ENCODE results near the gene SMOC2. TPM values are rescaled to one million over a fixed set of nuclear protein-coding genes. Genes with fewer than 3 reads are reported as not detected.

Gene SMOC2
- total RNA-seq, 4 donors from 2014 or later = 45.8 to 382 (median 160) TPM

DNA sequence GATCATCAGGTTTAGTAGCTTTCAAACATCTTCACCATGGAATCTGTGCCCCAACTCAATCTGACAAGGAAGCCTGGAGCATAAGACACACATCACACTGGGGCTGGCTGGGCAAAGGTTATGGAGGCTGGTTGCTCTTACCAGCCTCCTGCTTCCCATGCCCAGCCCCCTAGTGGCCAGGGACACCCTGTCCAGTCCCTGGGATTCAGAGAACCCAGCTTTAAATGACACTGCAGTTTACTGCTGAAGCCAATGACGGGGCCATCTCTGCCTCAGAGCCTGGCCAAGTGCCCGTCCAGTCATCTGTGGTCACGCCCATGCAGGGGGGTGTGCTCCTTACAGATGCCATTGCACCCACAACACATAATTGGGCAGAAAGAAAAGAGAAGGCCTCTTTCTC is 272.9 kb downstream of the SMOC2 start:
- no peaks in the 10 kb centered on the region for H3K9me3 ChIP-seq
- no peak overlapping the region for H3K4me3 ChIP-seq
- no peaks in the 10 kb centered on the region for H3K36me3 ChIP-seq
- H3K27me3 ChIP-seq = no peaks in the 10 kb centered on the region
- H3K27ac ChIP-seq = no peak overlapping the region
- peaks cover 0 to 9% (median 0%) of the 10 kb centered on the region in 3 donors for H3K4me1 ChIP-seq
- WGBS, 2 donors (ENCODE audit: low coverage in 1 of 2) = 90 to 100% methylated on average over 1 to 2 of the region's 3 CpGs
- no peak for ATAC-seq
- no peak for TF ChIP-seq POLR2A (IDR thresholded peaks at IDR 0.05)
- TF ChIP-seq, protein P1, sequence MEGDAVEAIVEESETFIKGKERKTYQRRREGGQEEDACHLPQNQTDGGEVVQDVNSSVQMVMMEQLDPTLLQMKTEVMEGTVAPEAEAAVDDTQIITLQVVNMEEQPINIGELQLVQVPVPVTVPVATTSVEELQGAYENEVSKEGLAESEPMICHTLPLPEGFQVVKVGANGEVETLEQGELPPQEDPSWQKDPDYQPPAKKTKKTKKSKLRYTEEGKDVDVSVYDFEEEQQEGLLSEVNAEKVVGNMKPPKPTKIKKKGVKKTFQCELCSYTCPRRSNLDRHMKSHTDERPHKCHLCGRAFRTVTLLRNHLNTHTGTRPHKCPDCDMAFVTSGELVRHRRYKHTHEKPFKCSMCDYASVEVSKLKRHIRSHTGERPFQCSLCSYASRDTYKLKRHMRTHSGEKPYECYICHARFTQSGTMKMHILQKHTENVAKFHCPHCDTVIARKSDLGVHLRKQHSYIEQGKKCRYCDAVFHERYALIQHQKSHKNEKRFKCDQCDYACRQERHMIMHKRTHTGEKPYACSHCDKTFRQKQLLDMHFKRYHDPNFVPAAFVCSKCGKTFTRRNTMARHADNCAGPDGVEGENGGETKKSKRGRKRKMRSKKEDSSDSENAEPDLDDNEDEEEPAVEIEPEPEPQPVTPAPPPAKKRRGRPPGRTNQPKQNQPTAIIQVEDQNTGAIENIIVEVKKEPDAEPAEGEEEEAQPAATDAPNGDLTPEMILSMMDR (IDR thresholded peaks at IDR 0.05) = peak in 1 of 4 experiments; percentile 23

DNA sequence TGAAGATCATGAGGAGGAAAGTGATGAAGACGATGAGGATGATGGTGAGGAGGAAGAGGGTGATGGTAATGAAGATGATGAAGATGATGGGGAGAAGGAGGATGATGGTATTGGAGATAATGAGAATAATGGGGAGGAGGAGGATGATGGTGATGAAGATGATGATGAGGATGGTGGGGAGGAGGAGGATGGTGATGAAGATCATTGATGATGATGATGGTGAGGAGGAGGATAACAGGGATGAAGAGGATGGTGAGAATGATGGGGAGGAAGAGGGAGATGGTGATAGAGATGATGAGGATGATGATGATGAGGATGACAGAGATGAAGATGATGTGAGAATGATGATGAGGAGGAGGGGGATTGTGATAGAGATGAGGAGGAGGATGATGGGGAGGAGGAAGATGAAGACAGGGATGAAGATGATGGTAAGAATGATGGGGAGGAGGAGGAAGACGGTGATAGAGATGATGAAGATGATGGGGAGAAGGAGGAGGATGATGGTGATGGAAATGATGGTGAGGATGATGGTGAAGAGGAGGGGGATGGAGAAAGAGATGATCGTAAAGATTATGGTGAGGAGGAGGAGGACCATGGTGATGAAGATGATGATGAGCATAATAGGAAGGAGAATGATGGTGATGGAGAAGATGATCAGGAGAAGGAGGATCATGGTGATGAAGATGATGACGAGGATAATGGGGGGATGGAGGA is 273.7 kb downstream of the SMOC2 start:
- Histone ChIP-seq H3K27me3 (no peaks in the 10 kb centered on the region), H3K4me1 (peaks cover 0 to 9% (median 0%) of the 10 kb centered on the region in 3 donors), H3K4me3 (no peak overlapping the region), H3K9me3 (no peaks in the 10 kb centered on the region), H3K27ac (no peak overlapping the region), H3K36me3 (no peaks in the 10 kb centered on the region)
- ATAC-seq = no peak
- WGBS, 2 donors (ENCODE audit: low coverage in 1 of 2) = 89 to 93% methylated on average over 4 of the region's 4 CpGs
- TF ChIP-seq EP300 (IDR thresholded peaks at IDR 0.05) (no peak), POLR2AphosphoS5 (IDR thresholded peaks at IDR 0.05) (no peak), POLR2A (IDR thresholded peaks at IDR 0.05) (no peak)
- TF ChIP-seq, protein P1 (IDR thresholded peaks at IDR 0.05) = no peak

DNA sequence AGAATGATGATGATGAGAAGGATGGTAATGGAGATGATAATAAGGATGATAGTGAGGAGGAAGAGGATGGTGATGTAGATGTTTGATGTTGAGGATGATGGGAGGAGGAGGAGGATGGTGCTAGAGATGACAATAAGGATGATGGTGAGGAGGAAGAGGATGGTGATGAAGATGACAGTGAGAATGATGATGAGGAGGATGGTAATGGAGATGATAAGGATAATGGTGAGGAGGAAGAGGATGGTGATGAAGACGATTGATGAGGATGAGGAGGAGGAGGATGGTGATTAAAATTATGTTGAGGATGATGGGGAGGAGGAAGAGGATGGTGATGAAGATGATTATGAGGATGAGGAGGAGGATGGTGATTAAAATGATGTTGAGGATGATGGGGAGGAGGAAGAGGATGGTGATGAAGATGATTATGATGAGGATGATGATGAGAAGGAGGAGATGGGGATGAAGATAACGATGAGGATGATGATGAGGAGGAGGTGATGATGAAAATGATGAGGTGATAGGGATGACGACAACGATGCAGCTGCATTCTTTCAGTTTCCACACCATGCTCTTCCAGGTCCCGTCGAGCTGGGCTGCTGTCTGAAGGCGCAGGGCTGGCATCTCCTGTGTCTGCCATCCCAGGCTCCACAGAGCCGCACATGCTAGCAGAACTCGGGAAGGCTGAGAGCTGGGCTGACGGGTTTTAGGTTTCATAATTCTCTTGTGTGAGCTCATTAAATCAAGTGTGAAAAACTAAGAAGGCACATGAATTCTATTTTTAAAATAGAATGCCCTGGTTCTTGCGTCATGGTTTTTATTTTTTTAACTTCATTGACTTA is 274.9 kb downstream of the SMOC2 start:
- ATAC-seq = no peak
- no peaks in the 10 kb centered on the region for H3K9me3 ChIP-seq
- WGBS, 2 donors (ENCODE audit: low coverage in 1 of 2) = 84% methylated on average over 11 of the region's 11 CpGs
- no peak overlapping the region for H3K27ac ChIP-seq
- H3K36me3 ChIP-seq = no peaks in the 10 kb centered on the region
- H3K4me1 ChIP-seq = peaks cover 0 to 9% (median 0%) of the 10 kb centered on the region in 3 donors
- TF ChIP-seq, protein P1 (IDR thresholded peaks at IDR 0.05) = no peak
- no peak for TF ChIP-seq EP300 (IDR thresholded peaks at IDR 0.05)
- no peak for TF ChIP-seq POLR2AphosphoS5 (IDR thresholded peaks at IDR 0.05)
- TF ChIP-seq POLR2A (IDR thresholded peaks at IDR 0.05) = no peak
- H3K27me3 ChIP-seq = no peaks in the 10 kb centered on the region
- no peak overlapping the region for H3K4me3 ChIP-seq

DNA sequence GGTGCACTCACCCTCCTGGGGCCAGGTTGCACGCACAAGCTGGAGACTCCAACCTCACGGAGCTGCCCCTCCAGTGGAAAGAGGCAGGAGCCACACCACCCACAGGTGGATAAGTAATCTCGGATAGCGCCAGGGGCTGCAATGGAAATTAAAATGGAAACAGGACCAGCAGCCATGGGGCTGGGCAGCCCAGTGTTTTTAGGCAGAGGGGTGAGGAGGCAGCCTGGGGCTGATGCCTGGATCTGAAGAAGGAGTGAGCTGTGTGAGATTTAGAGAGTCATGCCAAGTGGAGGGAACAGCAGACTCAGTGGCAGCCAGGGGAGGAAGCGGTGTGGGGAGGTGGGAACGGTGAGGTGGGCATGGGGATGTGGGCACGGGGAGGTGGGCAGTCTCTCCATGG is 275.6 kb downstream of the SMOC2 start:
- ATAC-seq = no peak
- no peak overlapping the region for H3K27ac ChIP-seq
- H3K27me3 ChIP-seq = no peaks in the 10 kb centered on the region
- 69 to 93% methylated on average over 3 of the region's 7 CpGs for WGBS, 2 donors (ENCODE audit: low coverage in 1 of 2)
- H3K9me3 ChIP-seq = no peaks in the 10 kb centered on the region
- no peak for TF ChIP-seq EP300 (IDR thresholded peaks at IDR 0.05)
- TF ChIP-seq POLR2AphosphoS5 (IDR thresholded peaks at IDR 0.05) = no peak
- TF ChIP-seq, protein P1 (IDR thresholded peaks at IDR 0.05) = no peak
- no peak for TF ChIP-seq POLR2A (IDR thresholded peaks at IDR 0.05)
- no peak overlapping the region for H3K4me3 ChIP-seq
- H3K36me3 ChIP-seq = no peaks in the 10 kb centered on the region
- peaks cover 0 to 1% (median 0%) of the 10 kb centered on the region in 3 donors for H3K4me1 ChIP-seq
